Ishikawa (cell line): ENCODE results near the gene MINK1.

Source experiments
- CREB1 ChIP-seq: IDR thresholded peaks from 2 replicates; pipeline ENCODE4 v1.6.1; 2012; ENCODE audit warnings: low read depth
- EP300 ChIP-seq: IDR thresholded peaks from 2 replicates; pipeline ENCODE4 v1.6.1; 2012; ENCODE audit warnings: borderline replicate concordance
- RAD21 ChIP-seq: IDR thresholded peaks from 2 replicates; pipeline ENCODE4 v1.6.1; 2012; ENCODE audit warnings: low read depth
- TEAD4 ChIP-seq: IDR thresholded peaks from 2 replicates; pipeline ENCODE4 v1.6.1; 2012
- YY1 ChIP-seq: IDR thresholded peaks from 2 replicates; pipeline ENCODE4 v1.6.1; 2012; ENCODE audit warnings: low read depth
- TF ChIP-seq, protein P1 (sequence below): IDR thresholded peaks from 2 replicates; pipeline ENCODE4 v1.6.1; 2012; ENCODE audit warnings: low read depth, mild to moderate bottlenecking

DNA sequence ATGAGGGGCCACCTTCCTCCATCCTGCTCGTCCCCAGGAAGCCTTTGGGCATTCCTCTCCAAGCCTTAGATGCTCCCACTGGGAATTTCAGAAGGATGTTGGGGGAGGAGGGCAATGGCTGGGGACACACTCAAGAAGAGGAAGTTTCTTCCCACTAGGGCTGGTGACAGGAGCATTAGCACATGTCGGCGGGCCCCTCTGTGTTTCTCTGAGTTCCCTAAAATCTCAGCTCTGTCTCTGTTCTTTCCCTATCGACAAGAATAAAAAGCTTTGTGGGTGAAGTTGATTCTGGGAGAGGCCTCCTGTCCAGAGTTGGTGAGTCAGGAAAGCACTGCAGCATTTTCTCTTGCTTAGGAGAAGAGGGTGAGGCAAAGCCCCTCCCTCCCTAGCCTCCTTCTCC lies 46.5 kb downstream of the MINK1 start:
- TF ChIP-seq EP300 (no peak), TEAD4 (no peak), YY1 (no peak), RAD21 (no peak), CREB1 (no peak)
- TF ChIP-seq, protein P1, sequence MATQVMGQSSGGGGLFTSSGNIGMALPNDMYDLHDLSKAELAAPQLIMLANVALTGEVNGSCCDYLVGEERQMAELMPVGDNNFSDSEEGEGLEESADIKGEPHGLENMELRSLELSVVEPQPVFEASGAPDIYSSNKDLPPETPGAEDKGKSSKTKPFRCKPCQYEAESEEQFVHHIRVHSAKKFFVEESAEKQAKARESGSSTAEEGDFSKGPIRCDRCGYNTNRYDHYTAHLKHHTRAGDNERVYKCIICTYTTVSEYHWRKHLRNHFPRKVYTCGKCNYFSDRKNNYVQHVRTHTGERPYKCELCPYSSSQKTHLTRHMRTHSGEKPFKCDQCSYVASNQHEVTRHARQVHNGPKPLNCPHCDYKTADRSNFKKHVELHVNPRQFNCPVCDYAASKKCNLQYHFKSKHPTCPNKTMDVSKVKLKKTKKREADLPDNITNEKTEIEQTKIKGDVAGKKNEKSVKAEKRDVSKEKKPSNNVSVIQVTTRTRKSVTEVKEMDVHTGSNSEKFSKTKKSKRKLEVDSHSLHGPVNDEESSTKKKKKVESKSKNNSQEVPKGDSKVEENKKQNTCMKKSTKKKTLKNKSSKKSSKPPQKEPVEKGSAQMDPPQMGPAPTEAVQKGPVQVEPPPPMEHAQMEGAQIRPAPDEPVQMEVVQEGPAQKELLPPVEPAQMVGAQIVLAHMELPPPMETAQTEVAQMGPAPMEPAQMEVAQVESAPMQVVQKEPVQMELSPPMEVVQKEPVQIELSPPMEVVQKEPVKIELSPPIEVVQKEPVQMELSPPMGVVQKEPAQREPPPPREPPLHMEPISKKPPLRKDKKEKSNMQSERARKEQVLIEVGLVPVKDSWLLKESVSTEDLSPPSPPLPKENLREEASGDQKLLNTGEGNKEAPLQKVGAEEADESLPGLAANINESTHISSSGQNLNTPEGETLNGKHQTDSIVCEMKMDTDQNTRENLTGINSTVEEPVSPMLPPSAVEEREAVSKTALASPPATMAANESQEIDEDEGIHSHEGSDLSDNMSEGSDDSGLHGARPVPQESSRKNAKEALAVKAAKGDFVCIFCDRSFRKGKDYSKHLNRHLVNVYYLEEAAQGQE = no peak
